SK-N-SH treated with all-trans-retinoic acid at 6 μM for 48 hours (cell line): ENCODE measurements around the gene TMTC2.

ENCODE experiments used
- GLIS3 ChIP-seq: fragments of 250-450 bp; sonication (Bioruptor Pico); IDR thresholded peaks from 2 replicates; pipeline ENCODE4 v1.5.0; 2020; ENCODE audit warnings: mild to moderate bottlenecking, moderate library complexity
- PPARA ChIP-seq: fragments of 250-450 bp; sonication (Bioruptor Pico); IDR thresholded peaks from 2 replicates; pipeline ENCODE4 v1.5.0; 2020; ENCODE audit warnings: mild to moderate bottlenecking, borderline replicate concordance
- RARB ChIP-seq: fragments of 250-450 bp; sonication (Bioruptor Pico); IDR thresholded peaks from 2 replicates; pipeline ENCODE4 v1.8.0; 2021; ENCODE audit warnings: mild to moderate bottlenecking, moderate library complexity
- TOX ChIP-seq: fragments of 250-450 bp; sonication (Bioruptor Pico); IDR thresholded peaks from 2 replicates; pipeline ENCODE4 v1.8.0; 2021; ENCODE audit warnings: mild to moderate bottlenecking, moderate library complexity, borderline replicate concordance
- TSHZ2 ChIP-seq: fragments of 250-450 bp; sonication (Bioruptor Pico); IDR thresholded peaks from 2 replicates; pipeline ENCODE4 v1.5.0; 2020; ENCODE audit warnings: mild to moderate bottlenecking, moderate library complexity
- ZC3H10 ChIP-seq: fragments of 250-450 bp; sonication (Bioruptor Pico); IDR thresholded peaks from 2 replicates; pipeline ENCODE4 v1.5.1; 2021; ENCODE audit warnings: mild to moderate bottlenecking, moderate library complexity
- ZFP3 ChIP-seq: fragments of 250-450 bp; sonication (Bioruptor Pico); IDR thresholded peaks from 2 replicates; pipeline ENCODE4 v1.5.0; 2020; ENCODE audit warnings: mild to moderate bottlenecking, moderate library complexity
- ZNF8 ChIP-seq: fragments of 450-650 bp; formaldehyde crosslinking; IDR thresholded peaks from 2 replicates; pipeline ENCODE4 v1.5.0; 2020; ENCODE audit warnings: mild to moderate bottlenecking, moderate library complexity
- TF ChIP-seq, protein P1 (sequence below): fragments of 250-450 bp; sonication (Bioruptor Pico); IDR thresholded peaks from 2 replicates; pipeline ENCODE4 v1.8.0; 2021; ENCODE audit warnings: low read depth, mild to moderate bottlenecking, moderate library complexity, borderline replicate concordance
- TF ChIP-seq, protein P2 (sequence below): fragments of 250-450 bp; sonication (Bioruptor Pico); IDR thresholded peaks from 2 replicates; pipeline ENCODE4 v1.8.0; 2020; ENCODE audit warnings: mild to moderate bottlenecking, moderate library complexity, borderline replicate concordance

DNA sequence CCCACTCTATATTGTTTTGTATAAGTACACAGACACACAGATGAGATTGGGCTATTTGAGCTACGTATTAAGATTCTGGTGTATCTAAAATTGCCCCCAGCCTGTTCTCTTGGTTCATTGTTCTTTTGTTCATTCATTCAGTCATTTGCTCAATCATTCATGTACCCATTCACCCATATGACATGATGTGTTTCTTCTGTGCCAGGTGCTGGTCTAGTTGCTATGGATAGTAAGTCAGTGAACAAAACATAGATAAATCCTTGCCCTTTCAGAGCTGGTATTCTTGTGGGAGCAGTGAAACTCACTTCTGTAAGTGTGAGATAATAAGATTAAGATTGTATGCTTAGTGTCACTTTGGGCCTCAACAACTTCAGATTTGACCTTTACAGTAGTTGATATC, 191.3 kb downstream of the TMTC2 start:
- no peak for TF ChIP-seq GLIS3 (CRISPR knock-in tag)
- TF ChIP-seq ZFP3 (CRISPR knock-in tag), result no peak
- TF ChIP-seq TSHZ2, result no peak
- TF ChIP-seq, protein P1, sequence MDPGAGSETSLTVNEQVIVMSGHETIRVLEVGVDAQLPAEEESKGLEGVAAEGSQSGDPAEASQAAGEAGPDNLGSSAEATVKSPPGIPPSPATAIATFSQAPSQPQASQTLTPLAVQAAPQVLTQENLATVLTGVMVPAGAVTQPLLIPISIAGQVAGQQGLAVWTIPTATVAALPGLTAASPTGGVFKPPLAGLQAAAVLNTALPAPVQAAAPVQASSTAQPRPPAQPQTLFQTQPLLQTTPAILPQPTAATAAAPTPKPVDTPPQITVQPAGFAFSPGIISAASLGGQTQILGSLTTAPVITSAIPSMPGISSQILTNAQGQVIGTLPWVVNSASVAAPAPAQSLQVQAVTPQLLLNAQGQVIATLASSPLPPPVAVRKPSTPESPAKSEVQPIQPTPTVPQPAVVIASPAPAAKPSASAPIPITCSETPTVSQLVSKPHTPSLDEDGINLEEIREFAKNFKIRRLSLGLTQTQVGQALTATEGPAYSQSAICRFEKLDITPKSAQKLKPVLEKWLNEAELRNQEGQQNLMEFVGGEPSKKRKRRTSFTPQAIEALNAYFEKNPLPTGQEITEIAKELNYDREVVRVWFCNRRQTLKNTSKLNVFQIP (CRISPR knock-in tag), result no peak
- TF ChIP-seq, protein P2, sequence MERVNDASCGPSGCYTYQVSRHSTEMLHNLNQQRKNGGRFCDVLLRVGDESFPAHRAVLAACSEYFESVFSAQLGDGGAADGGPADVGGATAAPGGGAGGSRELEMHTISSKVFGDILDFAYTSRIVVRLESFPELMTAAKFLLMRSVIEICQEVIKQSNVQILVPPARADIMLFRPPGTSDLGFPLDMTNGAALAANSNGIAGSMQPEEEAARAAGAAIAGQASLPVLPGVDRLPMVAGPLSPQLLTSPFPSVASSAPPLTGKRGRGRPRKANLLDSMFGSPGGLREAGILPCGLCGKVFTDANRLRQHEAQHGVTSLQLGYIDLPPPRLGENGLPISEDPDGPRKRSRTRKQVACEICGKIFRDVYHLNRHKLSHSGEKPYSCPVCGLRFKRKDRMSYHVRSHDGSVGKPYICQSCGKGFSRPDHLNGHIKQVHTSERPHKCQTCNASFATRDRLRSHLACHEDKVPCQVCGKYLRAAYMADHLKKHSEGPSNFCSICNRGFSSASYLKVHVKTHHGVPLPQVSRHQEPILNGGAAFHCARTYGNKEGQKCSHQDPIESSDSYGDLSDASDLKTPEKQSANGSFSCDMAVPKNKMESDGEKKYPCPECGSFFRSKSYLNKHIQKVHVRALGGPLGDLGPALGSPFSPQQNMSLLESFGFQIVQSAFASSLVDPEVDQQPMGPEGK (CRISPR knock-in tag), result no peak
- TF ChIP-seq ZNF8, result no peak
- TF ChIP-seq PPARA (CRISPR knock-in tag), result no peak
- TF ChIP-seq ZC3H10 (CRISPR knock-in tag), result no peak
- TF ChIP-seq RARB (CRISPR knock-in tag), result no peak
- TF ChIP-seq TOX, result no peak
